Measurements from ENCODE around the gene CCDC92B.

GRCh38 chr17:2779545-2779944, 30.1 kb upstream of the CCDC92B start:
- TF ChIP-seq EZH2phosphoT487 (IDR thresholded peaks at IDR 0.05; ENCODE audit: insufficient read depth, low read depth) = no peak
- no peak for TF ChIP-seq EZH2 (IDR thresholded peaks at IDR 0.05; ENCODE audit: insufficient read depth, poor library complexity, severe bottlenecking)
